Activated T-cell treated with anti-CD3 and anti-CD28 coated beads, Interleukin-2, amount 50 U/mL, for 24 hours (primary cell): ENCODE measurements around the gene YIPF1.
"Not testable (repeated sequence)": the region's sequence is repeated elsewhere in the genome, so short reads cannot be mapped to it uniquely, and the experiment has no call there.

ENCODE experiments used
- DNase-seq: peaks from one replicate; pipeline ENCODE4 v3.0.0-alpha.2; 2020
- H3K27ac Mint-ChIP-seq: 2 replicates; pipeline ENCODE4 v1.8.0; 2020; ENCODE audit warnings: mild to moderate bottlenecking, mixed read lengths
- H3K27me3 Mint-ChIP-seq: 2 replicates; pipeline ENCODE4 v1.8.0; 2020; ENCODE audit warnings: mixed read lengths
- H3K36me3 Mint-ChIP-seq: 2 replicates; pipeline ENCODE4 v1.8.0; 2020; ENCODE audit warnings: low read depth, mixed read lengths
- H3K4me1 Mint-ChIP-seq: 2 replicates; pipeline ENCODE4 v1.8.0; 2020; ENCODE audit warnings: low read depth, mixed read lengths
- H3K4me3 Mint-ChIP-seq: 2 replicates; pipeline ENCODE4 v1.8.0; 2020; ENCODE audit warnings: mild to moderate bottlenecking, moderate library complexity, mixed read lengths
- H3K9me3 Mint-ChIP-seq: 2 replicates; pipeline ENCODE4 v1.8.0; 2020; ENCODE audit warnings: mixed read lengths

YIPF1 gene

DNA sequence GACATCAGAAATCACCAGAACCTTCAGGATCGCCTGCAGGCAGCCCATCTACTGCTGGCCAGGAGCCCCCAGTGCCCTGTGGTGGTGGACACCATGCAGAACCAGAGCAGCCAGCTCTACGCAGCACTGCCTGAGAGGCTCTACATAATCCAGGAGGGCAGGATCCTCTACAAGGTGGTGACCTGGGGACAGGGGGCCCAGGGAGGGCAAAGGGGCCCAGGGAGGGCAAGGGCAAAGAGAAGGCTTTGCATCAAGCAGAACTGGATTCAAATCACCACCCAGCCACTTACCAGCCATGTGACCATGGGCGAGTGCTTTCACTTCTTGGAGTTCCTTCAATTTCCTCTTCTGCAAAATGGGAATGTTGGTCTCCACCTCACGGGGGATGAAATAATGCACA, 16.5 kb upstream of the YIPF1 start:
- H3K9me3 Mint-ChIP-seq = no peaks in the 10 kb centered on the region
- H3K27ac Mint-ChIP-seq = no peak overlapping the region
- peaks cover 4% of the 10 kb centered on the region for H3K4me1 Mint-ChIP-seq
- no peak for DNase-seq
- no peak overlapping the region for H3K4me3 Mint-ChIP-seq
- H3K36me3 Mint-ChIP-seq = no peaks in the 10 kb centered on the region
- H3K27me3 Mint-ChIP-seq = no peaks in the 10 kb centered on the region

DNA sequence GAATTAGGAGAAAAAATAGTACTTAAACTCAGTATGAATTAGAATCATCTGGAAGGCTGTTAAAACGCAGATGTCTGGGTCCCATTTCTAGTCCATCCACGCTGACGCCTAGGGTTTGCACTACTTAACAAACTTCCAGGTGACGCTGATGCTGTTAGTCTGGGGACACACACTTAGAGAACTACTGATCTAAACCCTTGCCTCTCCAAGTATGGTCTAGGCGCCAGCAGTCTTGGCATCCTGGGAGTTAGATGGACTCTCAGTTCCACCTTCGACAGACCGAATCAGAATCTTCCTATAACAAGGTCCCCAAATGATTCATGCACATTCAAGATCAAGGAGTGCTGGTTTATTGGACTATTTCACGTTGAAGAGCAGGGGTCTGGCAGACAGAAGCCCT, 15.9 kb upstream of the YIPF1 start:
- no peak overlapping the region for H3K4me3 Mint-ChIP-seq
- peaks cover 4% of the 10 kb centered on the region for H3K4me1 Mint-ChIP-seq
- no peaks in the 10 kb centered on the region for H3K27me3 Mint-ChIP-seq
- no peak overlapping the region for H3K27ac Mint-ChIP-seq
- DNase-seq = no peak
- no peaks in the 10 kb centered on the region for H3K9me3 Mint-ChIP-seq
- no peaks in the 10 kb centered on the region for H3K36me3 Mint-ChIP-seq

DNA sequence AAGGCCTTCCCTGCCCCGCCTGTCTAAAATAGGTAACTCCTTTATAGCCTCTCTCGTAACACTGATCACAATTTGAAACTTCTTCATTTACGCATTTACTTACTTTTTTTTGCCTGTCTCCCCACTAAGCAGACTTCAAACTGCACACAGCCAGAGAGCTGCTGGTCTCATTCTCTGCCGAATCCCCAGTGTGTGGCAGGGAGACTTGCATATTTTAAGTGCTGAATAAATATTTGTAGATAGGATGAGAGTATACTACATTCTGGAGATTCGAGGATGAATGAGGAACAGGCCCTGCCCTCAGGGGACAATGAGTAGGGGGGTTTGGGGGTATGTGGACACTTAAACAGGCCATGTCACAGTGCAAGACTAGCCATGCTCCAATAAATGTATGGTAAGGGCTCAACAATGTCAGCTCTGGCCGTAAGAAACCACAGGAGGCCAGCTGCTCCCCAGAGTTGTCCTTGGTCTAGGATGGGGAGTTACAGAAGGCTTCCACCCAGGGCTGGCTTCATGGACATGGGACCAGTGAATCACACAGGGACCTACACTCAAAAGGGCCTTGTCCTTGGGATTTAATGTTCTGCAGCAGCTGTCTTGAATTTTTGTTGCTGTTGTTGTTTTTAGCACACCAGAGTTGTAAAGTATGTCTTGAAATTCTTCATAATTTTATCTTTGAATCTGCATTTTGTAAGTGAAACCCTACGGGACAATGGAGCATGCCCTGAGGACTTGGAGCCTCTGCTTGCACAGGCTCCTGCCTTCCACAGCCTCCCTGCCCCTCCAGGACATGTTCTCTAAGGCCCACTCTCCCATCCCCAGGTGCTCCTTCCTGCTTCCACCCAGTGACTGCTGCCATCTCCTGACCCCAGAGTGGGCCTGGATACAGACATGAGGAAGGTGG, 12.9 kb upstream of the YIPF1 start:
- DNase-seq = no peak
- Mint-ChIP-seq H3K27ac (no peak overlapping the region), H3K36me3 (no peaks in the 10 kb centered on the region), H3K27me3 (no peaks in the 10 kb centered on the region), H3K9me3 (no peaks in the 10 kb centered on the region), H3K4me3 (no peak overlapping the region), H3K4me1 (peaks cover 4% of the 10 kb centered on the region)

DNA sequence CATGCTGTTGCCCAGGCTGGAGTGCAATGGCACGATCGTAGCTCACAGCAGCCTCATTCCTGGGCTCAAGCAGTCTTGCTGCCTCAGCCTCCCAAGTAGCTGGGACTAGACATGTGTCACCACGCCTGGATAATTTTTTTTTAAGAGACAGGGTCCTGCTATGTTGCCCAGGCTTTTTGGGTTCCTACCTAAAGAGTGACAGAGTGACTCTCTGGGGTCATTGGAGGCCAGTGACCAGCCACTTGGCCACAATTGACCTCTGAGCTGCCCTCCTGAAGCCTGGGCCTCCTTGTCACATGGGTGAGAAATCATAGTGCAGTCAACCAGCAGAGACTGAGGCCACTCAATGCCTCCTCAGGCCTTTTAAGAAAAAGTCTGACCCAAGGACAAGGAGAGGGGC, 10.1 kb upstream of the YIPF1 start:
- Mint-ChIP-seq H3K9me3 (no peaks in the 10 kb centered on the region), H3K27me3 (no peaks in the 10 kb centered on the region), H3K4me1 (peaks cover 4% of the 10 kb centered on the region), H3K4me3 (no peak overlapping the region), H3K36me3 (no peaks in the 10 kb centered on the region), H3K27ac (no peak overlapping the region)
- no peak for DNase-seq

DNA sequence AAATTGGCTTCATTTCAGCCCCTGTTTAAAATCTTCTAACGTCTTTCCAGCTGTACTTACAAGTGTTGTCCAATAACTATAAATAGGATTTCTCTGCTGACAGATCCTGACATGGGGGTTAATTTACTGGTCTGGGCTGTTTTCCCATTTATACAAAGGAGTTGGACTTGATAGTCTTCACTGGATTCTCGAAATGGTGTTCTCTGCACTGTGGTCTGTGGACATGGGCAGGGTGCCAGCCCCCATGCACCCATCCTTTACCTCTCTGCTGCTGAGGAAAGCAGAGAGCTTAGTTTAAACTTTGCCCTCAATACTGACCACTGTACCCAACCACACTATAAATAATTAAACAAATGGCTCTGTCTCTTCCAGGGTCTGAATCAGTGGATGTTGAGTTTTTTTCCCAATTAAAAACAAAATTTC, 9.6 kb upstream of the YIPF1 start:
- Mint-ChIP-seq H3K4me3 (no peak overlapping the region), H3K36me3 (no peaks in the 10 kb centered on the region), H3K27ac (no peak overlapping the region), H3K27me3 (no peaks in the 10 kb centered on the region), H3K9me3 (no peaks in the 10 kb centered on the region), H3K4me1 (peaks cover 4% of the 10 kb centered on the region)
- no peak for DNase-seq

DNA sequence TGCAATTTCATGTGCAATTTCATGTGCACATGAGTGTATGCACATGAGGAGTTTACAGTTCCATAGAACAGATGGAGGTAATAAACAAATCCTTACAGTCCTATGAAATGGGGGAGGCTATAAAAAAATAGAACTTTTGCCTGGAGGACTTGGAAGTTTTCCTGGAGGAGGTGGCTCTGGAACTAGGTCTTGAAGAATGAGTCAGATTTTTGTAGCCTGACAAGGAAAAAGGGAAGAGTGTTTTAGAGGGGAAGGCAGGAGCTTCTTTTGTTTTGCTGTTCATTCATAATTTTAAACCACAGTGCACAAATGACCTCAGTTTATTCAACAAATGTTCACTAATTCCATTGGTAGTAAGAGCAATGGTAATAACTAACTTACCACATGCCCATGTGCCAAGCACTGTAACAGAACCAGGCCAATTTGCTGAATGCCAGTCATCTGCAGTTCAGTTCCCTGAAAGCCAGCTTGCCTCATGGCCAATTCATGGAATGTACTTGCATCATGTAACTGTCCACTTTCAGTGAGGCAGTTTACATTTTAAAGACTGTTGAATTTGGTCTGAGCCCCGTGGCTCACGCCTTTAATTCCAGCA, 7.1 kb upstream of the YIPF1 start:
- H3K36me3 Mint-ChIP-seq = no peaks in the 10 kb centered on the region
- H3K4me1 Mint-ChIP-seq = peaks cover 4% of the 10 kb centered on the region
- no peaks in the 10 kb centered on the region for H3K9me3 Mint-ChIP-seq
- no peaks in the 10 kb centered on the region for H3K27me3 Mint-ChIP-seq
- no peak overlapping the region for H3K4me3 Mint-ChIP-seq
- no peak overlapping the region for H3K27ac Mint-ChIP-seq
- no peak for DNase-seq

DNA sequence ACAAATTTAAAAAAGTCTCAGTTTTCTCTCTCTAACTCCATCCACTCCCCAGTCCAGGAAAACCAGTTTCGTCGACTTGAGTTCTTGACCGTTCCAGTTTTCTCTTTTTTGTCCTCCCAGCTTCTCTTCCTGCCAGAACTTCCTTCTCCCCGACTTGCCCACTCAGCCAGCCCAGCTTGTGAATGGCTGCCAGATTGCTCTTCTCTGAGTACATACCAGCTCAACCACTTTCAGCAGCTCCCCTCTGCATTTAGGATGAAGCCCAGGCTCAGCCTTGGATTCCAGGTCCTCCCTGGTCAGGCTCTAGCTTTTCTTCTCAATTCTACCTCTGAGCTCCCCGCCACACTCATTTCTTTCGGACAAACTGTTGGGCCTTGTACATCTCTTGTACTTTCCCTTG, 5.8 kb upstream of the YIPF1 start:
- DNase-seq = no peak
- H3K27ac Mint-ChIP-seq = no peak overlapping the region
- no peaks in the 10 kb centered on the region for H3K9me3 Mint-ChIP-seq
- peaks cover 11% of the 10 kb centered on the region for H3K4me1 Mint-ChIP-seq
- H3K27me3 Mint-ChIP-seq = no peaks in the 10 kb centered on the region
- no peaks in the 10 kb centered on the region for H3K36me3 Mint-ChIP-seq
- H3K4me3 Mint-ChIP-seq = no peak overlapping the region

DNA sequence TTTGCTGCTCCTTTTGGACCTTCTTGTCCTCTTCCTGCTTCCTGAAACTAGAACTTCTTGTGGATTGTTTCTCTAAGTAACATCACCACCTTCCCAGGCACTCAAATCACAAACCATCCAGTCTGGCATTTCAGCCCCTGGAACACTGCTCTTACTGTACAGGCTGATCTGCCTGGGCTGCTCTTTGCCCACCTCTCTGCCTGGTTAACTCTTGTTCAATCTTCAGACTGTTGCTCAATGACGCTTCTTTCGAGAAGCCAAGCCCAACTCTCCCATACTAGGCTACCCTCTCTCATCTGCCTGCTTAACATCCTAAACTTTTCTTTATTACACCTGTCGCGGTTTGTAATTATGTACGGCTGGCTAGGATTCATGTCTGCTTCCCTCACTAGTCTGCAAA, 5.0 kb upstream of the YIPF1 start:
- no peak for DNase-seq
- no peak overlapping the region for H3K27ac Mint-ChIP-seq
- no peaks in the 10 kb centered on the region for H3K9me3 Mint-ChIP-seq
- peaks cover 17% of the 10 kb centered on the region for H3K4me1 Mint-ChIP-seq
- peaks cover 2% of the 10 kb centered on the region for H3K36me3 Mint-ChIP-seq
- no peaks in the 10 kb centered on the region for H3K27me3 Mint-ChIP-seq
- H3K4me3 Mint-ChIP-seq = no peak overlapping the region

DNA sequence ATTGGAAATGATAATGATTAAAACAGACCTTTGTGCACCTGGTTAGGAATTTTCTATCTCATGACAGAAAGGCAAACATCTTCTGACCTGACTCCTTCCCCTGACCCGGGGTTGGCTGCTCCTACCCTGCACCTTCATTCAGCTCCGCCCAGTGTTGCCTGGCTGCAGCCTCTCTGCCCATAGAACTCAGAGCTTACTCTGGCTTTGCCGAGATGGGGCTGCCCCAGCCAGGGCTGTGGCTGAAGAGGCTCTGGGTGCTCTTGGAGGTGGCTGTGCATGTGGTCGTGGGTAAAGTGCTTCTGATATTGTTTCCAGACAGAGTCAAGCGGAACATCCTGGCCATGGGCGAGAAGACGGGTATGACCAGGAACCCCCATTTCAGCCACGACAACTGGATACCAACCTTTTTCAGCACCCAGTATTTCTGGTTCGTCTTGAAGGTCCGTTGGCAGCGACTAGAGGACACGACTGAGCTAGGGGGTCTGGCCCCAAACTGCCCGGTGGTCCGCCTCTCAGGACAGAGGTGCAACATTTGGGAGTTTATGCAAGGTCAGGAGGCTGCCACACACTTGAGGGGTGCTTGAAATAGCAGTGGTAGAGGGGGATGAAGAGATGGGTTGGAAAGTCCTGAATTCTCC, 4.5 kb upstream of the YIPF1 start, which contains the start of gene DIO1:
Gene DIO1, plus strand, starts transcription at position 189 of the 638 bp plus-strand sequence. Its CDS starts 24 bp downstream, at position 213.
- no peak for DNase-seq
- H3K9me3 Mint-ChIP-seq = no peaks in the 10 kb centered on the region
- peaks cover 20% of the 10 kb centered on the region for H3K4me1 Mint-ChIP-seq
- H3K27ac Mint-ChIP-seq = no peak within 1 kb of the TSS
- H3K36me3 Mint-ChIP-seq = peaks cover 6% of the 10 kb centered on the region
- H3K27me3 Mint-ChIP-seq = no peaks in the 10 kb centered on the region
- no peak within 1 kb of the TSS for H3K4me3 Mint-ChIP-seq

DNA sequence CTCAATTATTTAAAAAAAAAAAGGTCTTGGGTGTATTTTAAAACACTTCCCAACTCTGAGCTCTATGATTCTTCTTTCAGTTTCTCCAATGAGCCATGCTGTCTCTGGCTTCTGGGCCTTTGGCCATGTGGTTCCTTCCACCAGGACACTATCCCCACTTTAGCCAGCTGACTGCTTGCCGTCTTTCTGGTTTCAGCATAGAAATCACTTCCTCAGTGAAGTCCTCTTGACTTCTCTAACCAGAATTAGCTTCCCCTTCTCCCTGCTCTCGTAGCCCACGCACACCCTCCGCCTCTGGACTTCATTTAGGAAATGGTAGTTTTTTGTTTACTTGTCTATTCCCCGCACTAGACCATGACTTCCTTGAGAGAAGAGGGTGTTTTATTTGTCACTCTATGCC, 3.3 kb upstream of the YIPF1 start:
- H3K27me3 Mint-ChIP-seq = no peaks in the 10 kb centered on the region
- DNase-seq = no peak
- H3K9me3 Mint-ChIP-seq = no peaks in the 10 kb centered on the region
- peaks cover 32% of the 10 kb centered on the region for H3K4me1 Mint-ChIP-seq
- H3K4me3 Mint-ChIP-seq = no peak overlapping the region
- H3K27ac Mint-ChIP-seq = no peak overlapping the region
- peaks cover 11% of the 10 kb centered on the region for H3K36me3 Mint-ChIP-seq

DNA sequence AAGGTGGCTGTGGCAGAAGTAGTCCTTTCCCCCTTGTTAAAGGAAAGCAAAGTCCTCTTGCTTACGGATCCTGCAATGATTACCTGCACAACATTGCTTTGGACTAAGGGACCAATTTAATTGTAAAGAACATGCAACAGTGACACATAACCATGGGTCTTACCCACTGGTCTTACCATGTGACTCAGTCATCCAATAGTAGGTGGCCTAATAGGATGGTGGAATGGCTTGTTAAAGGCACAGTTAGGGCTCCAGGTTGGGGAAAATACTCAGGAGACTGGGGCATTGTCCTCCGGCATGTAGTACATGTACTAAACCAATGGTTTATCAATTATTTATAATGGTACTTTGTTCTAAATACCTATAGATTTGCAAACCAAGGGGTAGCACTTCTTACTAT, 2.1 kb upstream of the YIPF1 start:
- Mint-ChIP-seq H3K4me3 (no peak overlapping the region), H3K27ac (no peak overlapping the region), H3K36me3 (peaks cover 18% of the 10 kb centered on the region), H3K4me1 (peaks cover 38% of the 10 kb centered on the region), H3K9me3 (no peaks in the 10 kb centered on the region), H3K27me3 (no peaks in the 10 kb centered on the region)
- DNase-seq = no peak

DNA sequence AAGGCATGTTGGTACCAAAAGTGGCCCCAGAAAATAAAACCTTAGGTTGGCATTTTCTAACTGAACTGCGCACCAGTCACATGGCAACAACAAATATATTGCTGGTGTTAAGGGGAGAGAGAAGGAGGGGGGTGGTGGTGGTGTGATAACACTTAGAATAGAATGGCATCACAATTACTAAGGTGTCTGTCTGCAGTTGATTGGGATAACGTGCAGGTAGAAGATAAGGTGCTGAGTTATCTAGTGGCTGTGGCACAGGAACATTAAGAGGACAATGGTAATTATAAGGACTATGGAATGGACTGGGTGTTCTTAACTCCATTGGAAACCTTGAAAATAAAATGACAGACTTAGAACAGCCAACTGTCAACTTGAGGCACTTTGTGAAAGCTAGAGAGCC, 1.4 kb upstream of the YIPF1 start:
- H3K4me1 Mint-ChIP-seq = peaks cover 38% of the 10 kb centered on the region
- peaks cover 21% of the 10 kb centered on the region for H3K36me3 Mint-ChIP-seq
- no peak overlapping the region for H3K4me3 Mint-ChIP-seq
- H3K27me3 Mint-ChIP-seq = no peaks in the 10 kb centered on the region
- H3K27ac Mint-ChIP-seq = peak overlapping the region; percentile 99
- DNase-seq = no peak
- no peaks in the 10 kb centered on the region for H3K9me3 Mint-ChIP-seq

DNA sequence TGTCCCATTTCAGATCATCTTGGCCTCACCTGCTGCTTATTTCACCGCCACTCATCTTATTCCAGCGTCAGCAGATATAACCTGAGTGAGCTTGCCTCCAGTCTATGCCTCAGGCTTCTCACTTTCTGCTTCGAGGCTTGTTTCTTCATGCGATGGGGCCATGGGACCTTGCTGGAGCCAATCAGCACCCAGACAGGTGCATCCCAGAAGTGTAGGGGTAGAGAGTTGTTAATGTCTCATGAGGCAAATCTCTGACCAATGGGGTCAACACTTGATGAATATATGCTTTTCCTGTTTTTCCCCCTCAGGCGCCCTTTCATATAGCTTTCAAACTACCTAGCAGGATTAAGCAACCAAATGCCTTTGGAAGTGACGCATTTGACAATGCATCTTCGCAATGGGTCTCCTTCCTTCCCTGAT, 935 bp upstream of the YIPF1 start:
- Mint-ChIP-seq H3K9me3 (no peaks in the 10 kb centered on the region), H3K4me3 (peak overlapping the region; percentile 97), H3K27ac (peak overlapping the region; percentile 99), H3K4me1 (peaks cover 38% of the 10 kb centered on the region), H3K36me3 (peaks cover 25% of the 10 kb centered on the region), H3K27me3 (no peaks in the 10 kb centered on the region)
- DNase-seq = peak; percentile 32

DNA sequence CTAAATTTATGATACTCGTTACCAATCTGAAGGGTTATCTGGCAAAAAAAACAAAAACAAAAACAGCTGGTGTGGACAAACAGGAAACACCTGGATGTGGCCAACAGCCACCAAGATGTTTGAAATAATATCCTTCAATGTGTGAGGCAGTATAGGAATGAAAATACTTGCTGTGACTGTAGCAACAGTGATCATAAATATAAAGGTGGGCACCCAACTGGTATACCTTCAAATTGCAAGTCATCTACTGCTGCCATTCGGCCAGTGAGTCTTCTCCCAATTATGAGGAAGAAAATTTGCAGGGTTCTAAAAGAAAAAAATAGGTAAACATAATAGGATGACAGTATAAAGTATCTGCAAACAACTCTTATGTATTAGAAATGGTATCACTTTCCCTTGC, 916 bp downstream of the YIPF1 start:
- peaks cover 39% of the 10 kb centered on the region for H3K36me3 Mint-ChIP-seq

DNA sequence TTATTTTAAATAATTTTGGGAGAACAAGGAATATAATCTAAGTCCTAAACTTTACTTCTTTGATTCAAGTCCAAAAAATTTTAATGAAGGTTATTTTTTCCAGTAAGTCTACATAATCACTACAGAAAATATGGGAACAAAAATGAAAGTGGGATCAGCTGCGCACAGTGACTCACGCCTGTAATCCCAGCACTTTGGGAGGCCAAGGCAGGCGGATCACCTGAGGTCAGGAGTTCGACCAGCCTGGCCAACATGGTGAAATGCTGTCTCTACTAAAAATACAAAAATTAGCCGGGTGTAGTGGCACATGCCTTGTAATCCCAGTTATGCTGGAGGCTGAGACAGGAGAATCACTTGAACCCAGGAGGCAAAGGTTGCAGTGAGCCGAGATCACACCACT, 6.0 kb downstream of the YIPF1 start:
- not testable (repeated sequence) for H3K4me3 Mint-ChIP-seq, H3K9me3 Mint-ChIP-seq, DNase-seq, H3K27me3 Mint-ChIP-seq, H3K27ac Mint-ChIP-seq
- Mint-ChIP-seq H3K36me3 (peaks cover 69% of the 10 kb centered on the region), H3K4me1 (peaks cover 23% of the 10 kb centered on the region)

More for the DNA sequence above, 916 bp downstream of the YIPF1 start:
- no peaks in the 10 kb centered on the region for H3K9me3 Mint-ChIP-seq
- H3K4me1 Mint-ChIP-seq = peaks cover 42% of the 10 kb centered on the region
- no peak for DNase-seq
- peak overlapping the region; percentile 99 for H3K27ac Mint-ChIP-seq
- peak overlapping the region; percentile 97 for H3K4me3 Mint-ChIP-seq
- H3K27me3 Mint-ChIP-seq = no peaks in the 10 kb centered on the region
